ENCODE measurements around the gene DGKG.

DGKG gene

DNA sequence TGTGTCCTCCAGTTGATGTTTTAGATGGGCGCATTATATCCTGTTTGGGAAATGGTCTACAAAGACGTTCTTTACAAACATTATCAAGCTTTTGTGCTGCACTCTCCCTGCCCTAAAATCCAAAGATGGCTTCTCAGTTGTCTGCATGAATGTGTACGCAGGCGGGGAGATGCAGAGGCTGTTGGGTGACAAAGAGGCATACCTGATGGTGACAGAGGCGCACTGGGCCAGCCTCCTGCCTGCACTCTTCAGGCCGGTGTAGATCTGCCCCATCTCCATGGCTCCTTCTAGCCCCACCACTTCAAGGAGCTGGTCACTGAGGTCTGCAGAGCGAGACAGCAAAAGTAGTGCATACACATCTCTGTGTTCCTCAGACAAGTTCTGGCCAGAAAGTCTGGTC, 197.3 kb downstream of the DGKG start:
- H3K4me3 ChIP-seq (ENCODE audit: low read length): no peak overlapping the region
- H3K27me3 ChIP-seq (ENCODE audit: control insufficient read depth, insufficient read depth, low read length): no peaks in the 10 kb centered on the region
- no peaks in the 10 kb centered on the region for H3K36me3 ChIP-seq (ENCODE audit: control insufficient read depth, insufficient read depth, low read length)
- no peak for DNase-seq (ENCODE audit: low read depth, low spot score)
- no CpG with 5 or more reads among the region's 7 CpGs for WGBS (ENCODE audit: insufficient coverage, insufficient read length)
- H3K27ac ChIP-seq (ENCODE audit: low read length): no peak overlapping the region
- no peaks in the 10 kb centered on the region for H3K4me1 ChIP-seq (ENCODE audit: control insufficient read depth, insufficient read depth, low read length)
- no peaks in the 10 kb centered on the region for H3K9me3 ChIP-seq (ENCODE audit: control insufficient read depth, insufficient read depth, low read length)

DNA sequence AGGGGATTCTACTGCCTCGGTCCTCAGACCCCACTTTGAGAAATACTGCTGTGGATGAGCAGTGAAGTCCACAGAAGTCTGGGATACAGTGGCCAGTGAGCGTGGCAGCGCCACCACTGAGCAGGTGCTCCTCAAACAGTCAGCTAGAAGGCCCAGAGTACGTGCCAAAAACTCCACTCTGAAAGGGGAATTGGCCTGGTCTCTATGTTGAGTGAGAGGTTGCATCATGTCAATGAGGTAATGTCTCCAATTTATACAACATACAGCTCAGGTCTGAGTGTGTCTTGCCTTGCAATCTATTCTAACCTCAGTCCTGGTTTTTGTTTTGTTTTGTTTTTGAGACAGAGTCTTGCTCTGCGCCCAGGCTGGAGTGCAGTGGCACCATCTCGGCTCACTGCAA, 199.8 kb downstream of the DGKG start:
- no peak for DNase-seq (ENCODE audit: low read depth, low spot score)
- H3K9me3 ChIP-seq (ENCODE audit: control insufficient read depth, insufficient read depth, low read length): no peaks in the 10 kb centered on the region
- H3K27me3 ChIP-seq (ENCODE audit: control insufficient read depth, insufficient read depth, low read length): no peaks in the 10 kb centered on the region
- WGBS (ENCODE audit: insufficient coverage, insufficient read length): no CpG with 5 or more reads among the region's 6 CpGs
- no peak overlapping the region for H3K4me3 ChIP-seq (ENCODE audit: low read length)
- no peaks in the 10 kb centered on the region for H3K4me1 ChIP-seq (ENCODE audit: control insufficient read depth, insufficient read depth, low read length)
- no peaks in the 10 kb centered on the region for H3K36me3 ChIP-seq (ENCODE audit: control insufficient read depth, insufficient read depth, low read length)
- H3K27ac ChIP-seq (ENCODE audit: low read length): no peak overlapping the region

DNA sequence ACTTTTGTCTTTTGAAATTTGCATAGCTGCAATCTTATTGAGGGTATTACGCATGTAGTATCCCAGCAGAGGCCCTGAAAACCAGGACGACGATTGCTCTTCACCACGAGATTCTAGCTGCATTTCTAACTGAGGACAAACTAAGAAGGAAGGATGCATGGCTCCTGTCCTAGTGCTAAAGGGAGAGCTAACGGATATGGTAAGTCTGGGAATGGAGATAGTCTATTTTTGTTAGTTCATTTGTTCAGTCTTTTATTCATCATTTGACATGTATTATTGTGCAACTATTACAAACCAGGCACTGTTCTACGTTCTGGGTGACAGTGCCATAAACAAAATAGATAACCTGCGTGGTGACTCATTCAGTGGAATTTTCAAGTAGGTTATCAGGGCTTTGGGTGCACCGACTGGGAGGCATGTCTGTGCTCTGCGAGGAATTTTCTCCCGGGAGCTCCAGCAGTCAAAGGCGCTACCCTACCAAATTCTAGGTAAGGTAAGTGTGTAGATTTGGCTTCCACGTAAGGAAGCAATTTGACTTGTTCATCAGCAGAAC, 201.3 kb downstream of the DGKG start:
- no peaks in the 10 kb centered on the region for H3K36me3 ChIP-seq (ENCODE audit: control insufficient read depth, insufficient read depth, low read length)
- H3K4me1 ChIP-seq (ENCODE audit: control insufficient read depth, insufficient read depth, low read length): no peaks in the 10 kb centered on the region
- no peak overlapping the region for H3K27ac ChIP-seq (ENCODE audit: low read length)
- DNase-seq (ENCODE audit: low read depth, low spot score): no peak
- WGBS (ENCODE audit: insufficient coverage, insufficient read length): no CpG with 5 or more reads among the region's 12 CpGs
- H3K9me3 ChIP-seq (ENCODE audit: control insufficient read depth, insufficient read depth, low read length): no peaks in the 10 kb centered on the region
- H3K27me3 ChIP-seq (ENCODE audit: control insufficient read depth, insufficient read depth, low read length): no peaks in the 10 kb centered on the region
- H3K4me3 ChIP-seq (ENCODE audit: low read length): no peak overlapping the region

DNA sequence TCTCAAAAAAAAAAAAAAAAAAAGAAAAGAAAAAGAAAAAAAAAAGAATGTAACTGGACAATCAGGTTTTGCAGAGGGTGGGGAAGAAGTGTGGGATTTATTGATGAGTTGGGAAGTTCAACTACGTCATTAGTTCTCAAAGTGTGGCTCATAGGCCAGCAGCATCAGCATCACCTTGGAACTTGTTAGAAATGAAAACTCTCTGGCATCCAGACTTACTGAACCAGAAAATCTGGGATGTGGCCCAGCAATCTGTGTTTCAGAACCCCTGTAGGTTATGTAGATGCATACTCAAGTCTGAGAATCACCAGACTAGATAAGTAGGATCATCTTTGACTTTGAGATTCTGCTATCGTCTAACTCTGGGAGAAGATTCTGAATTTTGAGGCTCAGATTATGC, 207.4 kb downstream of the DGKG start:
- Histone ChIP-seq H3K4me3 (ENCODE audit: low read length) (no peak overlapping the region), H3K9me3 (ENCODE audit: control insufficient read depth, insufficient read depth, low read length) (no peaks in the 10 kb centered on the region), H3K4me1 (ENCODE audit: control insufficient read depth, insufficient read depth, low read length) (peaks cover 2% of the 10 kb centered on the region; the same call in 1 of the 2 replicates), H3K27me3 (ENCODE audit: control insufficient read depth, insufficient read depth, low read length) (no peaks in the 10 kb centered on the region), H3K36me3 (ENCODE audit: control insufficient read depth, insufficient read depth, low read length) (no peaks in the 10 kb centered on the region), H3K27ac (ENCODE audit: low read length) (no peak overlapping the region)
- WGBS (ENCODE audit: insufficient coverage, insufficient read length): no CpG with 5 or more reads among the region's 2 CpGs
- DNase-seq (ENCODE audit: low read depth, low spot score): no peak

DNA sequence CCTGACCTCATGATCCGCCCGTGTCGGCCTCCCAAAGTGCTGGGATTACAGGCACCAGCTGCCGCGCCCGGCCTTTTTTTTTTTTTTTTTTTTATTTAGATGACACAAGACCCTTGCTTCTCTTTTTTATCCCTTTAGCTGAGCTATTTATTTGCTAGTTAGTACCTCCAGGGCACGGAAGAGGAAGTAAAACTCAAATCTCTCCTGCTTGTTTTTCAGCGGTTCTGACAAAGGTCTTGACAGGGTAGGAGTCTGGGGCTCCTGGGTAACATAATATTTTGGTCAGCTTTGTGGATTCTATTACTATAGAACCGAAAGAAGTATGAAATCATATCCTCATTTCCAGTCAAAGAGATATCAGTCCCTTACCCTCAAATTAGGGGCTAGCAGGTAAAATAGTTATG, 209.1 kb downstream of the DGKG start:
- peaks cover 2% of the 10 kb centered on the region; the same call in 1 of the 2 replicates for H3K4me1 ChIP-seq (ENCODE audit: control insufficient read depth, insufficient read depth, low read length)
- H3K27me3 ChIP-seq (ENCODE audit: control insufficient read depth, insufficient read depth, low read length): no peaks in the 10 kb centered on the region
- WGBS (ENCODE audit: insufficient coverage, insufficient read length): no CpG with 5 or more reads among the region's 9 CpGs
- no peak overlapping the region for H3K27ac ChIP-seq (ENCODE audit: low read length)
- no peak for DNase-seq (ENCODE audit: low read depth, low spot score)
- H3K4me3 ChIP-seq (ENCODE audit: low read length): no peak overlapping the region
- H3K36me3 ChIP-seq (ENCODE audit: control insufficient read depth, insufficient read depth, low read length): no peaks in the 10 kb centered on the region
- H3K9me3 ChIP-seq (ENCODE audit: control insufficient read depth, insufficient read depth, low read length): no peaks in the 10 kb centered on the region

DNA sequence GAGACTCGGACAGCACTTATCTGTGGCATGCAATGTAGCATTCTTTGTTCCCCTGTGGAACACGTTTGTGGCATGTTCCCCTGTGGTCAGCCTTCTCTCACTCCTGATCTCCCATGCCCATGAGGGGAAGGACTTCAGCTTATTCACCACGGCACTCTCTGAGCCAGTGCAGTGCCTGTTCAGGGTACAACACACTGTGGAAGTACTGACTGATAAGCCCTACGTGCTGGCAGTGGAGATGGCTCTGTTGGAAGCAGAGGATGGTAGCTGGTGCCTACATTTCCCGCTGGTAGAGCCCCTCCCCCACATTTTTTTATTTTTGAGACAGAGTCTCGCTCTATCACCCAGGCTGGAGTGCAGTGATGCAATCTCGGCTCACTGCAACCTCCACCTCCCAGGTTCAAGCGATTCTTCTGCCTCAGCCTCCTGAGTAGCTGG, 209.7 kb downstream of the DGKG start:
- no peaks in the 10 kb centered on the region for H3K27me3 ChIP-seq (ENCODE audit: control insufficient read depth, insufficient read depth, low read length)
- peaks cover 2% of the 10 kb centered on the region; the same call in 1 of the 2 replicates for H3K4me1 ChIP-seq (ENCODE audit: control insufficient read depth, insufficient read depth, low read length)
- no CpG with 5 or more reads among the region's 8 CpGs for WGBS (ENCODE audit: insufficient coverage, insufficient read length)
- no peaks in the 10 kb centered on the region for H3K9me3 ChIP-seq (ENCODE audit: control insufficient read depth, insufficient read depth, low read length)
- H3K36me3 ChIP-seq (ENCODE audit: control insufficient read depth, insufficient read depth, low read length): no peaks in the 10 kb centered on the region
- DNase-seq (ENCODE audit: low read depth, low spot score): no peak
- H3K4me3 ChIP-seq (ENCODE audit: low read length): no peak overlapping the region
- no peak overlapping the region for H3K27ac ChIP-seq (ENCODE audit: low read length)

DNA sequence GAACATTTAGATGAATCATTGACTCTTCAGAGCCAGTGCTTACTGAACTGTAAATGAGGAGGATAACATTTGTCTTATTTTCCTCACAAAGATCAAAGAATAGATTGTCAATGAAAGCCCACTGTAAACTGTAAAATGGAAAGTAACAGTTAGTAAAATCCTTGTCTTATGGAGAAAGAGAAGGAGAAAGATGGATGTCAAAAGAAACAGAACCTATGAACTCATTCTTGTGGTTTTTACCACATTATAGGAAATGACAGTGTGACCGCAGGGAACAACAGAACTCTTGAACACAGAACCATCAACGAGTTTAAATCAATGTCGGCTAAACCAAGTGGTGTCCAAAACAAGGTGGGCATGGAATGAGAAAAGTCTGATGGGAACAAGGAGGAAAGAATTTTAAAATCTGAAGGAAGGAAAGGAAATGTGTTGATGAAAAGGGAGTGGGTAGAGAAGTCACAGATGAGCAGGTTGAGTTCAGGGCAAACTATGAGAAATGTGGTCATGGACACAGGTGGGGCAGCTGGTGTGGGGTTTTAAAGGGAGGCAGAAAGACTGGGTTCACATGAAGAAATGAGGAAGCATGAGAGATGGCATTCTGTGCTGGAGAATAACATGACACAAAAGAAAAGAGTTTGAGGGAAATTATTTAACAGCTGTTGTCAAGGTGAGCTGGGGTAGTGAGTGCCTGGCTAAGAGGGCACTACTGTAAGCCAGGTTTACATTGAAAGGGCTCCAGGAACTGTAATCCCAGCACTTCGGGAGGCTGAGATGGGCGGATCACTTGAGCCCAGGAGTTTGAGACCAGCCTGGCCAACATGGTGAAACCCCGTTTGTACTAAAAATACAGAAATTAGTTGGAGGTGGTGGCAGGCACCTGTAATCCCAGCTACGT, 210.7 kb downstream of the DGKG start:
- Histone ChIP-seq H3K4me3 (ENCODE audit: low read length) (no peak overlapping the region), H3K9me3 (ENCODE audit: control insufficient read depth, insufficient read depth, low read length) (no peaks in the 10 kb centered on the region), H3K36me3 (ENCODE audit: control insufficient read depth, insufficient read depth, low read length) (no peaks in the 10 kb centered on the region), H3K27me3 (ENCODE audit: control insufficient read depth, insufficient read depth, low read length) (no peaks in the 10 kb centered on the region), H3K4me1 (ENCODE audit: control insufficient read depth, insufficient read depth, low read length) (peaks cover 2% of the 10 kb centered on the region; the same call in 1 of the 2 replicates), H3K27ac (ENCODE audit: low read length) (no peak overlapping the region)
- no CpG with 5 or more reads among the region's 7 CpGs for WGBS (ENCODE audit: insufficient coverage, insufficient read length)
- DNase-seq (ENCODE audit: low read depth, low spot score): no peak

DNA sequence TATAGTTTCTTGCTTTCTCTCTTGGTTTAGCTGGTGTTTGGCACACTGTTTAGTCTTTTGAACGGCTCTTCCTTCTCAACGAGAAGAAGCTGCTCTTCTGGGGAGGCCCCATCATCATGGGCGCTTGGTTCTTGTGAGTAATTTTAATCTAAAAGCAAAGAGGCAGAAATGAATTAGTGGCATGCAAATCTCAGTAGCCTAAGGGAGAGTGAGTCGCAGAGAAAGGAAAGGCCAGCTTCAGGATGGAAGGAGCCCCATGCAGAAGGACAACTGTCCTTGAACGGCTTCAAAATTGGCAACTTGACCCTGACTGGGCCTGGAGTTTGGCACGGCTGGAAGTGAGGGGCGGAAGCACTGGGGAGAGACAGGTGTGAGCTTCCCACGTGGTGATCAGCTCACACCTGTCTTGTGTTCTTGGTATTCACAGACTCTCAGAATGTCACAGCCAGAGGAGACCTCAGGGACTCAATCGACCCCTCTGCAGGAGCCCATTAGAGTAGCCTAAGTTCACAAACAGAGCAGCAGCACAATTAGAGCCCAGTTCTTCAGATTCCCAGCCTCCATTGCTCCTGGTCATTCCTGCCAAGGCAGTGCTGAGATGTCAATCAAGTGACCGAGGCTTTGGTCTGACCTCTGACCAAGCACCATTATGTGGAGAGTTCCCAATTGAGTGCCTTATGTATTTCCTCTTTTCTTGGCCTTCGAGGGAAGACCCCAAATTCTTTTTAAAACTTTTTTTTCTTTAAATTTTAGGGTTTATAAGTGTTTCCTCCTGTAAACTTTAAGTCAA, 211.8 kb downstream of the DGKG start:
- Histone ChIP-seq H3K4me1 (ENCODE audit: control insufficient read depth, insufficient read depth, low read length) (peaks cover 2% of the 10 kb centered on the region; the same call in 1 of the 2 replicates), H3K4me3 (ENCODE audit: low read length) (no peak overlapping the region), H3K27me3 (ENCODE audit: control insufficient read depth, insufficient read depth, low read length) (no peaks in the 10 kb centered on the region), H3K27ac (ENCODE audit: low read length) (no peak overlapping the region), H3K9me3 (ENCODE audit: control insufficient read depth, insufficient read depth, low read length) (no peaks in the 10 kb centered on the region), H3K36me3 (ENCODE audit: control insufficient read depth, insufficient read depth, low read length) (no peaks in the 10 kb centered on the region)
- no peak for DNase-seq (ENCODE audit: low read depth, low spot score)
- WGBS (ENCODE audit: insufficient coverage, insufficient read length): no CpG with 5 or more reads among the region's 11 CpGs

DNA sequence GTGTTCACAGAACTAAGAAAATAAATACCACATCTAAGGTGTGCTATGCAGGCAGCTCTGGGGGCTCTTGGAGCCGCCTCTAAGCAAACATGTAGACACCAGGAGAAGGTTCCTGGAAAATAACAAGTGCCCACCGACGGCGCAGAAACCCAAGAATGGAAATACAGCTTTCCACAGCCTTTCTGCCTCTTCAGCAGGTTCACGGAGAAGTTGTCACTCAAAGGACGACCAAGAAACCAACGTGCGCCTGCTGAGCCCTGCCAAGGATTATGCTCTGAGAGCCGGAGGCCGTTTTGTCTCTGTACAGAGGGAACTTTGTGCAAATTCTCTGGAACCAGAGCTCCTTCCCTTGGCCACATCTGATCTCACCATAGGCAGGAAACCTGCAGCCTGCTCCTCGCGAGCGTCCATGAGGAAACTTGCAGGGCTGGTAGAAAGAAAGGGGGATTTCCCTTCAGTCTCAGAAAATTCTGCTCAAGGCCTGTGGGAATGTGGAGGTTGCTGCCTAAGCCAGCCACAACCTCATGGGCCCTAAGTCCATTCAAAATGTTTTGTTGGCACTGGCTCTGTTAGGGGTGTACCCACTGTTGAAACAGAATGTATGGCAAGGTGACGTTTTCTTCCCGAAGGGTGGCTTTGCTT, 212.6 kb downstream of the DGKG start:
- Histone ChIP-seq H3K4me1 (ENCODE audit: control insufficient read depth, insufficient read depth, low read length) (peaks cover 2% of the 10 kb centered on the region; the same call in 1 of the 2 replicates), H3K27me3 (ENCODE audit: control insufficient read depth, insufficient read depth, low read length) (no peaks in the 10 kb centered on the region), H3K36me3 (ENCODE audit: control insufficient read depth, insufficient read depth, low read length) (no peaks in the 10 kb centered on the region), H3K9me3 (ENCODE audit: control insufficient read depth, insufficient read depth, low read length) (no peaks in the 10 kb centered on the region), H3K27ac (ENCODE audit: low read length) (no peak overlapping the region), H3K4me3 (ENCODE audit: low read length) (no peak overlapping the region)
- no CpG with 5 or more reads among the region's 15 CpGs for WGBS (ENCODE audit: insufficient coverage, insufficient read length)
- DNase-seq (ENCODE audit: low read depth, low spot score): no peak

DNA sequence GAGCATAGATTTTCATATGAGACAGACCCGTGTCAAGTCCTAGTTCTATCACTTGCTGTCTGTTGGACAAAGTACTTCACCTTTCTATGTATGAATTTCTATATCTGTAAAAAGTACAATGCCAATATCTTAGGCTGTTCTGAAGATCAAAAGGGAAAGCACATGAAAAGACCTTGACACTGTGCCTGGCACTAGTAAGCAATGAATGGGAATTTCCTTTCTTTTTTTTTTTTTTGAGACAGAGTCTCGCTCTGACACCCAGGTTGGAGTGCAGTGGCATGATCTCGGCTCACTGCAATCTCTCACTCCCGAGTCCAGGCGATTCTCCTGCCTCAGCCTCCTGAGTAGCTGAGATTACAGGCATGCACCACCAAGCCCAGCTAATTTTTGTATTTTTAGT, 217.8 kb downstream of the DGKG start:
- Histone ChIP-seq H3K36me3 (ENCODE audit: control insufficient read depth, insufficient read depth, low read length) (no peaks in the 10 kb centered on the region), H3K27me3 (ENCODE audit: control insufficient read depth, insufficient read depth, low read length) (no peaks in the 10 kb centered on the region), H3K4me1 (ENCODE audit: control insufficient read depth, insufficient read depth, low read length) (no peaks in the 10 kb centered on the region), H3K27ac (ENCODE audit: low read length) (no peak overlapping the region), H3K4me3 (ENCODE audit: low read length) (no peak overlapping the region), H3K9me3 (ENCODE audit: control insufficient read depth, insufficient read depth, low read length) (no peaks in the 10 kb centered on the region)
- DNase-seq (ENCODE audit: low read depth, low spot score): no peak
- WGBS (ENCODE audit: insufficient coverage, insufficient read length): no CpG with 5 or more reads among the region's 5 CpGs
